Left colon (tissue), 2 donors: ENCODE measurements around the gene USP9Y. TPM values are rescaled to one million over a fixed set of nuclear protein-coding genes. Genes with fewer than 3 reads are reported as not detected.
"Not testable (repeated sequence)": the region's sequence is repeated elsewhere in the genome, so short reads cannot be mapped to it uniquely, and the experiment has no call there.

ENCODE experiments used
- ATAC-seq: fragments of 200-7000 bp; cut with Tn5 transposase; one replicate; pipeline ENCODE4 v1.9.1; 2020; ENCODE audit warnings: mild to moderate bottlenecking, moderate library complexity
- DNase-seq, 2 donors: peaks; one replicate each; pipeline ENCODE4 v3.0.0-alpha.2; 2020
- intact Hi-C, 2 donors: fragments of 100-400 bp; cut with DNase I in 1 of 2; cut with micrococcal nuclease in 1 of 2; formaldehyde crosslinking; loops; one replicate each; pipeline versions ENCODE4 v1.11.2 to v1.14.0; 2022; cut with DNase I, micrococcal nuclease
- long read RNA-seq: library from polyadenylated mRNA; unstranded; transcript quantifications from one replicate; pipeline ENCODE4 v2.0.0, GENCODE V29; 2021
- total RNA-seq, 2 donors: library from RNA; stranded (reverse); fragmentation: NEBNext Ultra II Directional; extraction: Animal tissue kit (Norgen Biotek cat#: 25700); gene quantifications; one replicate each; pipeline ENCODE4 v1.2.1, GENCODE V29; 2021
- donor health status: DM: no; HTN: no; CAD: no.
- donor health status: DM: yes; HTN: yes; CAD: no.

The USP9Y gene, protein sequence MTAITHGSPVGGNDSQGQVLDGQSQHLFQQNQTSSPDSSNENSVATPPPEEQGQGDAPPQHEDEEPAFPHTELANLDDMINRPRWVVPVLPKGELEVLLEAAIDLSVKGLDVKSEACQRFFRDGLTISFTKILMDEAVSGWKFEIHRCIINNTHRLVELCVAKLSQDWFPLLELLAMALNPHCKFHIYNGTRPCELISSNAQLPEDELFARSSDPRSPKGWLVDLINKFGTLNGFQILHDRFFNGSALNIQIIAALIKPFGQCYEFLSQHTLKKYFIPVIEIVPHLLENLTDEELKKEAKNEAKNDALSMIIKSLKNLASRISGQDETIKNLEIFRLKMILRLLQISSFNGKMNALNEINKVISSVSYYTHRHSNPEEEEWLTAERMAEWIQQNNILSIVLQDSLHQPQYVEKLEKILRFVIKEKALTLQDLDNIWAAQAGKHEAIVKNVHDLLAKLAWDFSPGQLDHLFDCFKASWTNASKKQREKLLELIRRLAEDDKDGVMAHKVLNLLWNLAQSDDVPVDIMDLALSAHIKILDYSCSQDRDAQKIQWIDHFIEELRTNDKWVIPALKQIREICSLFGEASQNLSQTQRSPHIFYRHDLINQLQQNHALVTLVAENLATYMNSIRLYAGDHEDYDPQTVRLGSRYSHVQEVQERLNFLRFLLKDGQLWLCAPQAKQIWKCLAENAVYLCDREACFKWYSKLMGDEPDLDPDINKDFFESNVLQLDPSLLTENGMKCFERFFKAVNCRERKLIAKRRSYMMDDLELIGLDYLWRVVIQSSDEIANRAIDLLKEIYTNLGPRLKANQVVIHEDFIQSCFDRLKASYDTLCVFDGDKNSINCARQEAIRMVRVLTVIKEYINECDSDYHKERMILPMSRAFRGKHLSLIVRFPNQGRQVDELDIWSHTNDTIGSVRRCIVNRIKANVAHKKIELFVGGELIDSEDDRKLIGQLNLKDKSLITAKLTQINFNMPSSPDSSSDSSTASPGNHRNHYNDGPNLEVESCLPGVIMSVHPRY (N-terminal part only)
- not detected for total RNA-seq
- long read RNA-seq = 0 reads

DNA sequence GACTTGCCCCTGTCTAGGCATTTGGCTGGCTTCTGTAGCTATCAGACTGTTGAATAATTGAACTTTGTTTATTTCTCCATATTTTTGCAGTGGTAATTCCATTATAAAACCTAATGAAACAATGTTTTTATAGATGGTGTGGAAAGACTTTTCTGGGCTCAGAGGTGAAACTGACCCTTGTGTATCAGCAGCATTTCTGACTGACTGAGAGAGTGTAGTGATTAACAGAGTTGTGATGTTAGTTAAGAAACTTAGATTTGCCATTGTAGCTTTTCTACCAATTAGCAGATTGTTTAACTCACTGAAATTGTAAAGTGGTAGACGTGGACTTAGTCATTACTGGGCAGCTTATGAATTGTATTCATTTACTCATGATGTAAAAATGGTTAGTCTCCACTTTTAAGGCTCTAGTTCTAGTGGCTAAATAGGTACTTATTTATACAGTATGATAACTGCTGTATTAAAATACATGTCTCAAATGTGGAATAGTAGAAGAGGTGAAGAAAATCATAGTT, at the start of gene USP9Y:
Gene USP9Y, plus strand, starts transcription at position 51 of the 515 bp plus-strand sequence. CDS start 8,217 bp downstream, outside the sequence.
- intact Hi-C loops = no loop called here
- ATAC-seq = no peak
- DNase-seq = no peak

DNA sequence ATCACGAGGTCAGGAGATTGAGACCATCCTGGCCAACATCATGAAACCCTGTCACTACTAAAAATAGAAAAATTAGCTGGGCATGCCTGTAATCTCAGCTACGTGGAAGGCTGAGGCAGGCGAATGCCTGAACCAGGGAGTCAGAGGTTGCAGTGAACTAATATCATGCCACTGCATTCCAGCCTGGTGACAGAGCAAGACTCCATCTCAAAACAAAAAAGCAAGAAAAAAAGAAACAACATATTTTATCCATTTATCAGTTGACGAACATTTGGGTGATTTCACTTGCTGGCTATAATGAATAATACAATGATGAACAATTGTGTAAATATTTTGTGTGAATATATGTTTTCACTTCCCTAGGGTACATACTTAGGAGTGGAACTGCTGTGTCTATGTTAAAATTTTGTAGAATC, 49.4 kb upstream of the USP9Y start:
- ATAC-seq = no peak
- no peak for DNase-seq
- intact Hi-C loops = no loop called here

DNA sequence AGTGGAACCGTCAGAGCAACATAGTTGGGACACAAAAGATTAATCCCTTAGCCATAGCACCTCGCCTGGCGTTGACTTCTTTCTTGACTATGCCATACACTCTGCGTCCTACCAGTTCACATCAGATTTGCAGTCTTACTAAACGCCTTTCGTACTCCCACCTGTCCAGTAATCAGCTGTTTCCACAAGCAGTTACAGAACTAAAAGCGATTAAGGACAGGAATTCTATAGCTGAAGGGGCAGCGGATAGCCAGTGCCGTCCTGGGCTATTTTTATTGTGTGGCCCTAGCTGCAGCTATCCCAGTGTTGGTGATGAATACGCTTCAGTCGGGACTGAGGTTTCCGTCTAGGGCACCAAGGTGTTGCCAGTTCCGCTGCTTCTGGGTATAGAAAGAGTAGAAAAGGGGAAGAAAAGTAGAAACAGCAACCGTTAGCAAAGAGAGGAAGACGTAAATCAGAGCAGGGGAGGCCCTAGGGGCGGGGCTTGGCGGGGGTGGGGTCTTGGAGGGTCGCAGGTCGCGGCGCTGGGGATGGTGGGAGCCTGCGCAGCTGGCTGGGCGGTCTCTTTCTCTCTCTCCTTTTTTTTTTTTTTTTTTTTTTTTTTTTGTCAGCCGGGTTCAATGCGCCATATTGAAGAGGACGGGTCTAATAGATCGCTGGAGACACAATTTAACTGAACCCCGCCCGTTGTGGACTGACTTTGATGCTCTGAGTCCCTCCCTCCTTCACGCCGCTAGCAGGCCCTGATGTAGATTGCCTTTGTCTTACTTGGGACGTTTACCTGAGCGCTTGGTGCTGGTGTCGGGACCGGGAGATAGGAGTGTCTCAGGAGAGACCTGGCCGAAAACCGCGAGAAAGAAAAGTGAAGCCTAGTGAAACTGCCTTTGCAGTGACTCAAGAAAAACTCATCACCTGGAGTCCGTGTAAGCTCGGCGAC, 39.0 kb upstream of the USP9Y start:
- intact Hi-C loops = no loop called here
- ATAC-seq = no peak
- no peak for DNase-seq

DNA sequence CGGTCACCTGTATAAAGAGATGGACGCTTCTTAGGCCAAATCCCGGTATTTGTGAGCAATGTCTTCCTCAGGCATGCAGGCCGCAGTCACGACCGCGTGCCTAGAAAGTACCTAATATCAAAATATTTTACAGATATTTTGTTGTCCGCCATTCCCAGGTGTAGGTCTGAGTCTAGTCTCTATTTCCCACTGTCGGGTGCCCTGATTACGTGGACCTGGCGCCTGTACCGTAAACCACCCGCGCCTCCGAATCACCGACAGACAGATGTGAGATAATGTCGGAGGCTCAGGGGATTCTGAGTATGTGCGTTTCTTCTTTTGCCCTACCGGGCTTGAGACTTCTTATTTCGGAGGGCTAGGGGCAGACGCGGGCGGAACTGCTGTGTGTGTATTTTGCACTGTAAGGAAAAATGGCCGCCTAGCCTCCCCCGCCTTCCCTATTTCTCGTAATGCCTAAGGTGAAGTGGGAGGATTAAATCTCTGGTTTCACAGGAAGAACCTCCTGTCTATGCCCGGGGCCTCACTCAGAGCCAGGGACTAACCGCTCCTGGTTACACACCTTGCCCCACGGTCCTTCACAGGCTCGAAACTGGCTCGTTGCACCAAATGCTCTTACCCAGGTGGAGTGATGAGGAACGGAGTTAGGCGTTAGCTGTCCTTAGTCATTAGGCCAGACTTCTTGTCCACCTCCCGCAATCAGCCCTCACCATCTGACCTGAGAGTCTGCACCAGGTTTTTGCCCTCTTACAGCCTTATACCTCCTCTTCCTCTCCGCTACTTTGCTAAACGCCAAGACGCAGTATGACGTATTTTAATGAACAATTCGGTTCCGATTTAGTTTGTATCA, 38.1 kb upstream of the USP9Y start:
- DNase-seq (no peak), ATAC-seq (no peak)
- intact Hi-C loops = no loop called here

DNA sequence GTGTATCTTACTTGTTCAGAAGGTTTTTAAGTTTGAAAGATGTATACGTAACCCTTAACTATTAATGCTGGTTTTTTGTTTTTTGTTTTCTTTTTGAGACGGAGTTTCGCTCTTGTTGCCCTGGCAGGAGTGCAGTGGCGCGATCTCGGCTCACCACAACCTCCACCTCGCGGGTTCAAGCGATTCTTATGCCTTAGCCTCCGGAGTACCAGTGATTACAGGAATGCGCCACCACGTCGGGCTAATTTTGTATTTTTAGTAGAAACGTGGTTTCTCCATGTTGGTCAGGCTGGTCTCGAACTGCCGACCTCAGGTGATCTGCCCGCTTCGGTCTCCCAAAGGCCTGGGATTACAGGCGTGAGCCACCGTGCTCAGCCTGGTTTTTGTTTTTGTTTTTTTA, 37.2 kb upstream of the USP9Y start:
- ATAC-seq, intact Hi-C loops: not testable (repeated sequence)

DNA sequence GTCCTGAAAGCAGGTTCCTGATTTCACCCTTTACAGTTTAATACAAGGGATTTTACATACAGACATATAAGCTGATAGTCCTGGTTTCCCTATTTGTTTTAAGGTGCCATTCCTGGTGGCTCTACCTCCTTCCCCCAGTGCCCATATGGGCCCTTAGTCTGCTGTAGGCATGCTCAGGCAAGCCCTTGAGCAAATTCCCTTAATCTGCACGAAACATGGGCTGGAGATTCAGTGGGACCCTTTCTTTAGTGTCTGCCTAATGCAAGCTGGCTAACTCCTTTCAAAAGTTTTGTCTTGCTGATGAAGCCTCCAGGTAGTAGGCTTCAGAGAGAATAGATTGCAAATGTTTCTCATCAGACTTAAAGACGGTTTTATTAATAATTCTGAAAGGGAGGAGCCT, 22.9 kb upstream of the USP9Y start:
- DNase-seq = no peak
- no peak for ATAC-seq
- intact Hi-C loops = no loop called here

More for the DNA sequence above, 37.2 kb upstream of the USP9Y start:
- not testable (repeated sequence) for DNase-seq

DNA sequence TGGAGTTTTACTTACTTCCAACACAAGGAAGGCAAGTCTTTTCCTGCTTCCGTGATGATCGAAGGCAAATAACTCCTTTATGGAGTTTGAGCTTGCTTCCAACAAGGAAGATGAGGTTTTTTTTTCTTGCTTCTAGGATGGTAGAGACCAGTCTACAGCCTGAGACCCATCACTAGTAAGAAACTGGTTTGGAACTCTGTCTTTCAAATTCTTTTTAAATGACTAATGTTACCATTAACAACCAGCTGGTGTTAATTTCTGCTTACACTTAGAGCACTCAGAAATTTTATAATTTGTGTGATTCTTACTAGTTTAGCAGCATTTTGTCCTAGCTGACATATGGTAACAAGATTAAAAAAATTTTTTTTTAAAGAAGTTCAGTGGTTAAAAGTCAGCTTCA, 19.5 kb upstream of the USP9Y start:
- intact Hi-C loops = no loop called here
- ATAC-seq = no peak

DNA sequence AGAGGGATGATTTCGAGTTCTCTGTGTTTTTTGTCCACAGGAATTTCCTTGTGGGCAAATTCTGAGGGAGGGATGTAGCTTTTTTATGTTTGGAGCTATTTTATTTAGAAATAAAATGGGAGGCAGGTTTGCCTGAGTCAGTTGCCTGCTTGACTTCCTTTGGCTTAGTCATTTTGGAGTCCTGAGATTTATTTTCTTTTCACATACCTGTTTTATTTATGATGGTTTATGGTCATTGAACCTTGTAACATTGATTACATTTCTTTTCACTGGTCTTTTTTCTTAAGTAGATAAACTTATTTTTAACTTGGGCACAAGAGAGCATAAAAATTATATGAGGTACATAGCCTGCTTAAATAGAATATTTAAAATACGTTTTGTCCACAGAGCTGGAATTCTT, 12.7 kb upstream of the USP9Y start:
- no peak for DNase-seq
- intact Hi-C loops = no loop called here
- ATAC-seq = no peak

More for the DNA sequence above, 19.5 kb upstream of the USP9Y start:
- no peak for DNase-seq

DNA sequence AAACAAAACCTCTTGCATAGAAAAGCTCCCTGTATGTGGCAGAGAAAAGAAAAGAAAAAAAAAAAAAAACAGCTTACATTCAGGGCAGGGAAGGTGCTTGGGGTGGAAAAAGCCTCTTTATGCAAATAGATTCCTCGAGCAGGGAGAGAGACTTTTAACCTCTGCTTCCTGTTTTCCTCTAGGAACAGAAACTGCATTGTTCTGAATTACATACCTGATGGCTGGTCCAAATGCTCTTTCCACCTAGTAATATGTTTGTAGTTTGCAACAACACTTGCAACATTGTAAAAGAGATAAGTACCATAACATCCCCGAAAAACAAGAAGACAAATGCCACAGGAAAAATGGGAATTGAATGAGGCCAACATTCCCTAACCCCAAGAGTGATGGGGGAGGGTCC, 944 bp upstream of the USP9Y start:
- no peak for ATAC-seq
- no peak for DNase-seq
- intact Hi-C loops = no loop called here

DNA sequence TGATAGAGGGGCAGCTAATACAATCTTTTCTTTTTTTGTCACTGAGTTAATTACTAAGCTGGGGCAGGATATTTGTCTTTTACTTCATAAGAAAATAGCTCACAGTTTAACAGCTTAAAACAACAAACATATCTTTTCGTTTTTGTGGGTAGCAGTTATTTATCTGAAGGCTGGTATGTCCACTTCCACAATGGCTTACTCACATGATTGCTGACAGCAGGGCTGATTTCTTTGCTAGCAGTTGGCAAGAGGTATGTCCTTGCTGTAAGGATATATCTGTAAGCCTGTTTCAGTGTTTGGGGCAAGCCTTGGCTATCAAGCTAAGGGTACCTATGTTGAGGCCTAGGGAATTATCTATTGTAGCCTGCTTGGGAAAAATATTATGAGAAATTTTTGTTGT, 1.1 kb downstream of the USP9Y start:
- ATAC-seq = no peak
- intact Hi-C loops = no loop called here

DNA sequence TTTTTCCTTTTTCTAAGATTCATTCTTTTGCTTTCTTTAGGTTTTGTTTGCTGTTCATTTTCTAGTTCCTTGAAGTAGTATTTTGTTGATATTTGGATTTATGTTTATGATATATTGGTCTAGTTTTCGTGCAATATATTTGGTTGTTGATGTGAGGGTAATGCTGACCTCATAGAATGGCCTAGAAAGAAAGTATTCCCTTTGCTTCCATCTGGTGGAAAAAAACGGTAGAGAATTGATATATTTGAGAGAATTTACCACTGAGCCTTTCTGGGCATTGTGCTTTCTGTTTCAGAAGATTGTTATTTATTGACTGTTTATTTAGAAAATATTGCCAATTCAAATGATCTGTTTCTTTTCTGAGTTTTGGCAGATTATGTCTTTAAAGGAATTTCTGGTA, 9.4 kb downstream of the USP9Y start:
- DNase-seq (no peak), ATAC-seq (no peak)
- intact Hi-C loops = no loop called here

More for the DNA sequence above, 1.1 kb downstream of the USP9Y start:
- DNase-seq = no peak

DNA sequence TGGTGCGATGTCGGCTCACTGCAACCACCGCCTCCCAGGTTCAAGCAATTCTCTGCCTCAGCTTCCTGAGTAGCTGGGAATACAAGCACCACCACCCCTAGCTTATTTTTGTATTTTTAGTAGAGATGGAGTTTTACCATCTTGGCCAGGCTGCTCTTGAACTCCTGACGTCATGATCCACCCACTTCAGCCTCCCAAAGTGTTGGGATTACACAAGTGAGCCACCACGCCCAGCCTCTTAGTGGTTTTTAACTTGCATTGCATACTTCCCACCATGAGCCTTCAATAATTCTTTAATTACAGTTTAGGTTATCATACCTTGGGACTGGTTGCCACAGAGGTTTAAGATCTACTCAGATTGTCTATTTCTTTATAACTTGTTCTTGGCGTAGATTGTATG, 14.3 kb downstream of the USP9Y start:
- DNase-seq (no peak), ATAC-seq (no peak)
- intact Hi-C loops = no loop called here

DNA sequence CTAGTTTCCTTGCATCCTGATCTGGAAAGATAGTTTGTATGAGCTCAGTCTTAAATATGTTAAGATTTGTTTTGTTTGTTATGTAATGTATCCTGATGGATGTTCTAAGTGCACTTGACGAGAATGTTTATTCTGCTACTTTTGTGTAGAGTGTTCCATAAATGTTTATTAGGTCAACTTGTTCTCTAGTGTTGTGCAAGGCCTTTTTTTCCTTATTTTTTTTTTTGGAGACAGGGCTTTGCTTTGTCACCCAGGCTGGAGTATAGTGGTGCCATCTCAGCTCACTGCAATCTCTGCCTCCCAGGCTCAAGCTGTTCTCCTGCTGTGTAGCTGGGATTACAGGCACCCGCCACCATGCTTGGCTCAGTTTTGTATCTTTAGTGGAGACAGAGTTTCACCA, 28.7 kb downstream of the USP9Y start:
- no peak for ATAC-seq
- intact Hi-C loops = no loop called here
- DNase-seq = no peak

DNA sequence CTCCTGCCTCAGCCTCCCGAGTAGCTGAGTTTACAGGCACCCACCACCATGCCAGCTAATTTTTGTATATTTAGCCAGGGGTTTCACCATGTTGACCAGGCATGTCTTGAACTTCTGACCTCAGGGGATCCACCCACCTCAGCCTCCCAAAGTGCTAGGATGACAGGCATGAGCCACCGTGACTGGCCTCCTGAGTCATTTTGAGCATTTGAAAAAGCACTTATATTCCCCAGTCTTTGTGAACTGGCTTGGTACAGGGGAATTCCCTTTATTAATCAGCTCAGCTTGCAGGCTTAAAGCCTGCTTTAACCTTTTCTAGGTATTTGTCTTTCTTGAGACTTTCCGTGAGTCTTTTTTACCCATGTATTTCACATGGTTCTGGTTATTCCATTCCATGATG, 32.6 kb downstream of the USP9Y start:
- no peak for ATAC-seq
- intact Hi-C loops = no loop called here

DNA sequence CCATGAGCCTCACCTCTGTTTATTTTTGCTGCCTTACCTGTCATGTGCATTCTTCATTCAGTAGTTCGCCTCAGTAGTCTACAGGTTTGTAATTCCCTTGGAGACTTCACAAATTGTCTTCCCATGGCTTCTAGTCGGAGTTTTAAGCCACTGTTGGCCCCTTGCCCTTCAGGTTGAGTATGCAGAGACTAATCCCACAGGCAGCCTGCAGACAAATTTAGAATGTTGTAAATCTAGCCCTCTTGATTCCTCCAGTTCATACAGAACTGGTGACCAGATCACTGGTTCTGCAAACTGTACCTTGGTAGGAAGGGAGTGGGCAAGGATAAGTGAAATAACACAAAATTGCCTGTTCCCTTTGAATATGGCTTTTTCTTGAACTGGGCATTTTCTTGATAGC, 33.0 kb downstream of the USP9Y start:
- no peak for DNase-seq
- no peak for ATAC-seq
- intact Hi-C loops = no loop called here

More for the DNA sequence above, 32.6 kb downstream of the USP9Y start:
- DNase-seq = no peak

DNA sequence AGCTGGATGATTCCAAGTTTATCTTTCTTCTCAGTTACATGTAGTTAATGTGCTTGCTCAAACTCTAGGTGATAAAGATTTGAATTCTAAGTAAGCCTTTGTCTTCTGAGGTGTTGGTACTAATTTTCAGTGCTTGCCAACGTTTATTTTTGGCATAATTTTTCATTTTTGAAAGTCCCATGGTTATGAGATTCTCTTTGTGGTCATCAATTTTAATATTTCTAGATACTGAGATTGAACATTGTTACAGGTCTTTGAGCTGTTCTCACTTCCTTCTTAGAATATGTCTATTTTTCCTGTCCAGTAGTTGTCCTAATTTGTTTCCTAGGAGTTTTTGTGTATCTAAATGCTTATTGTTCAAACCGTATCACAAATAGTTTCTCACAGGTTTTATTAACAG, 40.4 kb downstream of the USP9Y start:
- no peak for ATAC-seq
- intact Hi-C loops = no loop called here
- no peak for DNase-seq

DNA sequence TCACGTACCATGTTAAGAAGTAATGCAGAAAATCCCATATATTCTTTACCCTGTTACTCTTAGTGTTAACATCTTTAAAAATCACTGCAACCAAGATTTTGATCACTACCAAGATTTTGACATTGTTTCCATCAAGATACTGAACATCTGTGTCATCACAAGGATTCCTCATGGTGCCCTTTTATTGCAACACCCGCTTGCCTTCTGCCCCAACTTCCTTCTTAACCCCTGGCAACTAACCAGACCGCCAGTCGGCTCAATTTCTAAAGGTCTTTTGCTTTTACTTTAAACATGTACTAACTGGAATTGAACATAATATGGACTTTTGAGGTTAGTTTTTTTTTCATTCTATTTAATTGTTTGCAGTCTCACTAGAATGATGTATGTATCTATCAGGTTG, 41.7 kb downstream of the USP9Y start:
- no peak for DNase-seq
- intact Hi-C loops = no loop called here
- ATAC-seq = no peak

DNA sequence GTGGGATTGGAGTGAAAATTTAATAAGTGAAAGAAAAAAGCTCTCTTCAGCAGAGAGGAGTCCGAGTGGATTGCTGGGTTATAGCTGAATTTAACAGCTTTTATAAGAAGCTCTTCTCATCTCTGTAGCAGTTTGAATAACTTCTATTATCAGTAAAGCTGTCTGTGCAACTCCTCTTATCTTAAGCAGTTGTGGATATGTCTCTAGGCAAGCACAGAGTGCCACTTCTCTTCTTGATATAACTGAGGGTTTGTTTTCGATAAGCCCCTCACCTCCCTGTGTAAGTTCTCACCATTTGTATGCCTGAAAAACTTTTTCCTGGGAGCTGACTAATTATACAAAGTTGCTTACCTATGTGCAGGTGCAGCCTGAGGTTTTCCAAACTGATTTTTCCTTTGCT, 43.1 kb downstream of the USP9Y start:
- no peak for ATAC-seq
- no peak for DNase-seq
- intact Hi-C loops = no loop called here
